A549 (cell line): ENCODE results near the gene CEP78. TPM values are rescaled to one million over a fixed set of nuclear protein-coding genes. Genes with fewer than 3 reads are reported as not detected.

Source experiments
- ATAC-seq, 2 experiments: fragments of 200-7000 bp in 1 of 2; fragments of >200 bp in 1 of 2; cut with Nextera tagmentation in 1 of 2; cut with Tn5 transposase in 1 of 2; 3 replicates each; pipeline versions ENCODE4 v1.8.0 to v1.9.1; 2018 to 2020; ENCODE audit warnings: mild to moderate bottlenecking in 1 of 2, moderate library complexity in 1 of 2
- CTCF ChIA-PET: fragments of 300-600 bp; sonication (Branson Sonifier 250); formaldehyde crosslinking; extraction: SDS; loops from one replicate; lab custom pipeline; 2021; ENCODE audit warnings: antibody characterized with exemption, inconsistent platforms; lab: Yijun Ruan, JAX
- POLR2A ChIA-PET: fragments of 350-600 bp; formaldehyde crosslinking; extraction: SDS; loops from one replicate; lab custom pipeline; 2021; ENCODE audit warnings: antibody characterized with exemption, inconsistent platforms; lab: Yijun Ruan, JAX
- DNase-seq, 2 experiments: peaks; one replicate each; pipeline versions ENCODE4 v3.0.0 to v3.0.0-alpha.2; 2011 to 2016; ENCODE audit warnings: low read depth in 1 of 2, low spot score in 1 of 2
- FAIRE-seq: peaks from 2 replicates; lab custom pipeline; 2011; peaks lifted over from hg19 to GRCh38; lab: Jason Lieb, UNC
- H3K27ac ChIP-seq, 2 experiments: fragments of >200 bp; sonication (Bioruptor Twin); formaldehyde crosslinking; 3 replicates each; pipeline ENCODE4 v1.5.1; 2016 to 2017
- H3K4me1 ChIP-seq: fragments of >200 bp; sonication (Bioruptor Twin); formaldehyde crosslinking; 3 replicates; pipeline ENCODE4 v1.6.1; 2016
- H3K4me2 ChIP-seq: fragments of >200 bp; sonication (Bioruptor Twin); formaldehyde crosslinking; 3 replicates; pipeline ENCODE4 v1.6.1; 2016
- H3K4me3 ChIP-seq: fragments of >200 bp; sonication (Bioruptor Twin); formaldehyde crosslinking; 3 replicates; pipeline ENCODE4 v1.5.1; 2016
- H3K9me3 ChIP-seq: fragments of >200 bp; sonication (Bioruptor Twin); formaldehyde crosslinking; 3 replicates; pipeline ENCODE4 v1.6.1; 2016
- ATOH8 ChIP-seq: fragments of 250-450 bp; sonication (Bioruptor Pico); IDR thresholded peaks from 2 replicates; pipeline ENCODE4 v1.5.0; 2020; ENCODE audit warnings: low read depth, mild to moderate bottlenecking, moderate library complexity
- CBX2 ChIP-seq: fragments of 200-600 bp; sonication (generic); IDR thresholded peaks from 2 replicates; pipeline ENCODE4 v1.6.1; 2016; ENCODE audit warnings: low read depth, mild to moderate bottlenecking, borderline replicate concordance
- CBX8 ChIP-seq: fragments of 200-600 bp; sonication (generic); IDR thresholded peaks from 2 replicates; pipeline ENCODE4 v1.6.1; 2016
- CHD4 ChIP-seq: fragments of 200-600 bp; sonication (generic); IDR thresholded peaks from 2 replicates; pipeline ENCODE4 v1.6.1; 2016; ENCODE audit warnings: antibody characterized with exemption, mild to moderate bottlenecking, borderline replicate concordance
- E2F6 ChIP-seq: IDR thresholded peaks from 2 replicates; pipeline ENCODE4 v1.6.1; 2012; ENCODE audit warnings: low read depth, borderline replicate concordance
- EHF ChIP-seq: fragments of 250-450 bp; sonication (Bioruptor Pico); IDR thresholded peaks from 2 replicates; pipeline ENCODE4 v1.5.0; 2020; ENCODE audit warnings: mild to moderate bottlenecking
- EP300 ChIP-seq, 2 experiments: fragments of >200 bp; sonication (Bioruptor Twin); formaldehyde crosslinking; IDR thresholded peaks; 2 replicates in 1 of 2; 3 replicates in 1 of 2; pipeline ENCODE4 v1.6.1; 2016 to 2017
- FOSL2 ChIP-seq, 2 experiments: fragments of 450-650 bp in 1 of 2; fragments of >200 bp in 1 of 2; sonication (Bioruptor Twin) in 1 of 2; formaldehyde crosslinking; IDR thresholded peaks; 2 replicates each; pipeline versions ENCODE4 v1.5.0 to v1.6.1; 2016 to 2020; ENCODE audit warnings: mild to moderate bottlenecking in 1 of 2, moderate library complexity in 1 of 2
- FOXS1 ChIP-seq: fragments of 250-450 bp; sonication (Bioruptor Pico); IDR thresholded peaks from 2 replicates; pipeline ENCODE4 v1.5.0; 2020; ENCODE audit warnings: mild to moderate bottlenecking, moderate library complexity
- HES2 ChIP-seq: fragments of >200 bp; sonication (Bioruptor Twin); formaldehyde crosslinking; IDR thresholded peaks from 2 replicates; pipeline ENCODE4 v1.6.1; 2016
- HEYL ChIP-seq: fragments of 250-450 bp; sonication (Bioruptor Pico); IDR thresholded peaks from 2 replicates; pipeline ENCODE4 v1.8.0; 2021; ENCODE audit warnings: mild to moderate bottlenecking, moderate library complexity
- HOXA7 ChIP-seq: fragments of 250-450 bp; sonication (Bioruptor Pico); IDR thresholded peaks from 2 replicates; pipeline ENCODE4 v1.5.0; 2020; ENCODE audit warnings: mild to moderate bottlenecking, moderate library complexity
- HOXB13 ChIP-seq: fragments of 250-450 bp; sonication (Bioruptor Pico); IDR thresholded peaks from 2 replicates; pipeline ENCODE4 v1.5.0; 2020; ENCODE audit warnings: low read depth, mild to moderate bottlenecking, moderate library complexity
- HOXB5 ChIP-seq: fragments of 250-450 bp; sonication (Bioruptor Pico); IDR thresholded peaks from 2 replicates; pipeline ENCODE4 v1.5.0; 2020; ENCODE audit warnings: mild to moderate bottlenecking, moderate library complexity
- JUNB ChIP-seq: fragments of >200 bp; sonication (Bioruptor Twin); formaldehyde crosslinking; IDR thresholded peaks from 2 replicates; pipeline ENCODE4 v1.6.1; 2016
- KDM1A ChIP-seq: fragments of 200-600 bp; sonication (generic); IDR thresholded peaks from 2 replicates; pipeline ENCODE4 v1.6.1; 2016; ENCODE audit warnings: low read depth, mild to moderate bottlenecking
- MAZ ChIP-seq: fragments of 150-350 bp; IDR thresholded peaks from 2 replicates; pipeline ENCODE4 v1.6.1; 2014; ENCODE audit warnings: antibody characterized with exemption, low read depth, low read length, borderline replicate concordance
- NFE2L2 ChIP-seq: fragments of 150-350 bp; conservative IDR thresholded peaks from 2 replicates; pipeline ENCODE4 v1.6.1; 2014; ENCODE audit warnings: low read length
- PHF8 ChIP-seq: fragments of 200-600 bp; sonication (generic); IDR thresholded peaks from 2 replicates; pipeline ENCODE4 v1.6.1; 2016; ENCODE audit warnings: low read depth, mild to moderate bottlenecking, antibody characterized with exemption, moderate library complexity, borderline replicate concordance
- POLR2A ChIP-seq: IDR thresholded peaks from 2 replicates; pipeline ENCODE4 v1.6.1; 2012; ENCODE audit warnings: mild to moderate bottlenecking, low read length
- RCOR1 ChIP-seq: fragments of 150-350 bp; IDR thresholded peaks from 2 replicates; pipeline ENCODE4 v1.6.1; 2014; ENCODE audit warnings: antibody characterized with exemption, low read length, low read depth
- TFCP2L1 ChIP-seq: fragments of 250-450 bp; sonication (Bioruptor Pico); IDR thresholded peaks from 2 replicates; pipeline ENCODE4 v1.5.0; 2021; ENCODE audit warnings: mild to moderate bottlenecking
- WGBS: methylation state at CpG from one replicate; pipeline ENCODE4 v1.1.6; 2017; ENCODE audit errors: missing lambda C conversion rate; 5-methylcytosine and 5-hydroxymethylcytosine counted together
- polyA plus RNA-seq, 4 experiments: library from polyadenylated mRNA; depleted of rRNA in 3 of 4; stranded (reverse); fragments of >200 nt; fragmentation: RNase III in 1 of 4; extraction: RNeasy Plus Mini Kit Qiagen cat#74134 plus additional on column Dnase treatment in 1 of 4; gene quantifications; 2 replicates in 3 of 4; 3 replicates in 1 of 4; pipeline ENCODE4 v1.2.3, GENCODE V29; 2011 to 2017
- TF ChIP-seq, protein P1 (sequence below): fragments of >200 bp; sonication (Bioruptor Twin); formaldehyde crosslinking; IDR thresholded peaks from 3 replicates; pipeline ENCODE4 v1.6.1; 2016
- TF ChIP-seq, protein P2 (sequence below): fragments of 150-350 bp; IDR thresholded peaks from 2 replicates; pipeline ENCODE4 v1.6.1; 2014; ENCODE audit warnings: low read depth, mild to moderate bottlenecking, low read length

Gene CEP78
- polyA plus RNA-seq, 2 of the 4 experiments (the other 2 are of a cell fraction) = 16.5 to 28.9 TPM

GRCh38 chr9:78314550-78314949, 78.7 kb downstream of the CEP78 start:
- ATAC-seq (no peak), DNase-seq (no peak), FAIRE-seq (no peak)
- Histone ChIP-seq H3K9me3 (no peaks in the 10 kb centered on the region), H3K4me1 (peaks cover 7% of the 10 kb centered on the region; the same call in 1 of the 3 replicates), H3K4me2 (no peak overlapping the region), H3K4me3 (no peak overlapping the region), H3K27ac (no peak overlapping the region)
- ChIA-PET CTCF (interaction anchor here (0.9 kb wide), 1 partner anchor 10 kb away, joined by 3 read pairs; no protein-coding TSS in a partner anchor), POLR2A (interaction anchor here (2.3 kb wide), 1 partner anchor 18 kb away, joined by 12 read pairs; the partner anchor contains the start of gene PSAT1)
- 95% methylated on average over 5 of the region's 5 CpGs for WGBS
- TF ChIP-seq HOXB13 (no peak), CHD4 (no peak), FOSL2 (IDR thresholded peaks at IDR 0.05) (no peak), FOSL2 (CRISPR knock-in tag; IDR thresholded peaks at IDR 0.05) (no peak), CBX8 (no peak), RCOR1 (no peak), CBX2 (no peak), ATOH8 (no peak), HES2 (no peak), FOXS1 (CRISPR knock-in tag) (no peak), E2F6 (no peak), MAZ (no peak), HEYL (CRISPR knock-in tag) (no peak), JUNB (no peak), PHF8 (no peak), HOXA7 (CRISPR knock-in tag) (no peak), HOXB5 (no peak), POLR2A (no peak)
- TF ChIP-seq, protein P1, sequence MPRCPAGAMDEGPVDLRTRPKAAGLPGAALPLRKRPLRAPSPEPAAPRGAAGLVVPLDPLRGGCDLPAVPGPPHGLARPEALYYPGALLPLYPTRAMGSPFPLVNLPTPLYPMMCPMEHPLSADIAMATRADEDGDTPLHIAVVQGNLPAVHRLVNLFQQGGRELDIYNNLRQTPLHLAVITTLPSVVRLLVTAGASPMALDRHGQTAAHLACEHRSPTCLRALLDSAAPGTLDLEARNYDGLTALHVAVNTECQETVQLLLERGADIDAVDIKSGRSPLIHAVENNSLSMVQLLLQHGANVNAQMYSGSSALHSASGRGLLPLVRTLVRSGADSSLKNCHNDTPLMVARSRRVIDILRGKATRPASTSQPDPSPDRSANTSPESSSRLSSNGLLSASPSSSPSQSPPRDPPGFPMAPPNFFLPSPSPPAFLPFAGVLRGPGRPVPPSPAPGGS = no peak
- TF ChIP-seq, protein P2, sequence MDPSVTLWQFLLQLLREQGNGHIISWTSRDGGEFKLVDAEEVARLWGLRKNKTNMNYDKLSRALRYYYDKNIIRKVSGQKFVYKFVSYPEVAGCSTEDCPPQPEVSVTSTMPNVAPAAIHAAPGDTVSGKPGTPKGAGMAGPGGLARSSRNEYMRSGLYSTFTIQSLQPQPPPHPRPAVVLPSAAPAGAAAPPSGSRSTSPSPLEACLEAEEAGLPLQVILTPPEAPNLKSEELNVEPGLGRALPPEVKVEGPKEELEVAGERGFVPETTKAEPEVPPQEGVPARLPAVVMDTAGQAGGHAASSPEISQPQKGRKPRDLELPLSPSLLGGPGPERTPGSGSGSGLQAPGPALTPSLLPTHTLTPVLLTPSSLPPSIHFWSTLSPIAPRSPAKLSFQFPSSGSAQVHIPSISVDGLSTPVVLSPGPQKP = no peak

- TF ChIP-seq HEYL (CRISPR knock-in tag) (no peak), FOXS1 (CRISPR knock-in tag) (no peak), E2F6 (no peak), EP300 (IDR thresholded peaks at IDR 0.05) (no peak), TFCP2L1 (CRISPR knock-in tag) (no peak), NFE2L2 (no peak), EHF (CRISPR knock-in tag) (no peak), KDM1A (no peak)
- no peak for ATAC-seq
- Histone ChIP-seq H3K27ac (no peak overlapping the region), H3K4me3 (no peak overlapping the region), H3K4me1 (peaks cover 7% of the 10 kb centered on the region; the same call in 1 of the 3 replicates), H3K9me3 (no peaks in the 10 kb centered on the region), H3K4me2 (no peak overlapping the region)
- 88% methylated on average over 8 of the region's 8 CpGs for WGBS
- no peak for FAIRE-seq
- DNase-seq = no peak
- CTCF ChIA-PET = interaction anchor here (0.8 to 1.5 kb wide), 3 partner anchors 9 to 54 kb away, joined by 3 to 5 read pairs (median 4); no protein-coding TSS in a partner anchor
- POLR2A ChIA-PET = interaction anchor here (2.3 kb wide), 1 partner anchor 19 kb away, joined by 12 read pairs; the partner anchor contains the start of gene PSAT1
Measured at GRCh38 chr9:78314953-78315870, 79.3 kb downstream of the CEP78 start.
